ENCODE data around the gene SNRPE.
"Not testable (repeated sequence)": the region's sequence is repeated elsewhere in the genome, so short reads cannot be mapped to it uniquely, and the experiment has no call there.

The SNRPE gene

GRCh38 chr1:203861379-203862184 is at the start of gene SNRPE:
Gene SNRPE (plus strand): TSS chr1:203861599. CDS start chr1:203861660, 61 bp downstream.
- DNase-seq (ENCODE audit: low read depth, low spot score): peak; percentile 97

- no peak for DNase-seq (ENCODE audit: low read depth, low spot score)
Measured at GRCh38 chr1:203813581-203814341, 47.6 kb upstream of the SNRPE start.

DNA sequence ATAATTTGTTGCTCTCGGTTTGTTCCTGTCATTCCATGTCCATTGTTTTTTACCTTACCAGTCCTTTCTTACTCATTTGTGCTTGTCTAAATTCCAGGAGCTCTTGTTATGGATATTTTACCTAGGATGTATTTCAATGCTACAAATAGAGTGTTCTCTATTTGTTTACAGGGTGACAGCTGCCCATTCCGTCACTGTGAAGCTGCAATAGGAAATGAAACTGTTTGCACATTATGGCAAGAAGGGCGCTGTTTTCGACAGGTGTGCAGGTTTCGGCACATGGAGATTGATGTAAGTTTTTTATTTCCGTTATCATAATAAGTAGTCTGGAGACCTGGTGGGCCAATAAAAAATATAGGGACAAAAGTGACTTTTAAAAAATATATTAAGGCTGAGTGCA is 43.0 kb upstream of the SNRPE start:
- DNase-seq (ENCODE audit: low read depth, low spot score): no peak

DNA sequence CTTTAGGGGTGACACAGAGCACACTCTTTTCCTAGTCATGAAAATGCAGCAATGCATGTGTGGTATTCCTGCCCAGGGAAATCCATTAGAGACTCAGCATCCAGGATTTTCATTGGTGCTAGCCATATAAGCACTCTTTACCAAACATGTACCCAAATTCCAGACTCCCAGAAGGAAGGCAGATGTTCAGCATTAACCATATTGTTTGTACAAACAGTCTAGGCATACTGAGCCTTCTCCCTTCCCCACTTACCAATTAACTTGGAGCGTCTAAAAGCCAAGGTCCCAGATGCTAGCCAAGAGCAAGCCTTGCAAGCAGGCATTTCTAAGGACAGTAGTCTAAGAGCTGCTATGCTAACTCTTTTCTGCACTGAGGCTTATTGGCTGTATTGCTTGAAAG is 38.1 kb upstream of the SNRPE start:
- DNase-seq (ENCODE audit: low read depth, low spot score): no peak

- DNase-seq (ENCODE audit: low read depth, low spot score): no peak
Measured at GRCh38 chr1:203826175-203826574, 35.2 kb upstream of the SNRPE start.

DNA sequence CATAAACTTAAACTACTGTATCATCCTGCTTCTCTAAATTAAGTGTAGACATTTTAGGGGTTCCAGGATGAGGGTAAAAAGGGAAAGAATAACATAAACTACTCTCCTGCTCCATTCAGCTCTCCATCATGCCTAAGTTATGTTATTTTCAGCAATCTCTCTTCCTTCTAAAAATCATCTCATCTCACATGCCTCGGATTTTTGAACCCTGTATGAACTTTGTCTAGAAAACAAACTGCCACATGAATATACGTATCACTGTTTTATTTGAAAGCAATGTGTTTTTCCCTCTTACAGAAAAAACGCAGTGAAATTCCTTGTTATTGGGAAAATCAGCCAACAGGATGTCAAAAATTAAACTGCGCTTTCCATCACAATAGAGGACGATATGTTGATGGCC is 33.4 kb upstream of the SNRPE start:
- no peak for DNase-seq (ENCODE audit: low read depth, low spot score)

DNA sequence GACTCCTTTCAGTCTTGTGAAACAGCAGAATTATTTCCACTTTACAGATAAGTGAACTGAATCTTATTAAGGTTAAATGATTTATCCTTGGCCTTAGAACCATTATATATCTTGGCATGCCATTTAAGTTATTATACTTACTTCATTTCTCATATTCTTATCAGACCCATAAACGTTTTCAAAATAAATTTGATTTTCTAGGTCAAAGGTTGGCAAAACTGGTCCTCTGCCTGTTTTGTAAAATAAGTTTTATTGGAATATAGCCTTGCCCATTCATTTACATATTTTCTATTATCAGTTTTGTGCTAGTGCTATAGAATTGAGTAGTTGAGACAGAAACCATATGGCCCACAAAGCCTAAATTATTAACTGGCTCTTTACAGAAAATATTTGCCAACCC is 32.9 kb upstream of the SNRPE start:
- DNase-seq (ENCODE audit: low read depth, low spot score): no peak

DNA sequence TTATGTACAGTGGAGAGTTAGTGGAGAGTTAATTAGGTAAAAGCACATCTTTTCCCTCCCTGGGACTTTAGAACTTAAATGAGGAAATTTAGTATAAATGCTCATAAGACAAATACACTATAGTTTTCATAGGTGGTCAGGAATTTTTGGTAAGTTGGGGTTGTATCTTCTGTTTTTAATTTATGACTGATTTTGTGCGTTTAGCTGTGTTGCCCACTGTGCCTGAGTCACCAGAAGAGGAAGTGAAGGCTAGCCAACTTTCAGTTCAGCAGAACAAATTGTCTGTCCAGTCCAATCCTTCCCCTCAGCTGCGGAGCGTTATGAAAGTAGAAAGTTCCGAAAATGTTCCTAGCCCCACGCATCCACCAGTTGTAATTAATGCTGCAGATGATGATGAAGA is 32.2 kb upstream of the SNRPE start:
- not testable (repeated sequence) for DNase-seq (ENCODE audit: low read depth, low spot score)

DNA sequence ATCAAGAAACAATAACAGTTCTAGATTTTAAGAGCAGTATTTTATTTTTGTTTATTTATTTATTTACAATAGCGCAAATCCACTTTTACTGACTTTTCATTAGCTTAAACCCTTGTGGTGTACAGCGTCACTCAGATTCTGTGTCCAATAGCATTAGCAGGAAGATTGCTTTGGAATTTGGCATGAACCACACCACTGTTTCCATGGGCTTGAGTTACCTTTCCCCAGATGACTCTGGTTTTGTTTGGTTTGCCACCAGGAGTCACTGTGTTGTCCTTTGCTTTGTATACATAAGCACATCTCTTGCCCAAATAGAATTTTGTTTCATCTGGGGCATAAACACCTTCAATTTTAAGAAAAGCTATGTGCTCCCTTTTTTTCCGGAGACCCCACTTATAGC is 25.9 kb upstream of the SNRPE start:
- DNase-seq (ENCODE audit: low read depth, low spot score): no peak

- peak; percentile 83 for DNase-seq (ENCODE audit: low read depth, low spot score)
Measured at GRCh38 chr1:203839081-203839480, 22.3 kb upstream of the SNRPE start.

DNA sequence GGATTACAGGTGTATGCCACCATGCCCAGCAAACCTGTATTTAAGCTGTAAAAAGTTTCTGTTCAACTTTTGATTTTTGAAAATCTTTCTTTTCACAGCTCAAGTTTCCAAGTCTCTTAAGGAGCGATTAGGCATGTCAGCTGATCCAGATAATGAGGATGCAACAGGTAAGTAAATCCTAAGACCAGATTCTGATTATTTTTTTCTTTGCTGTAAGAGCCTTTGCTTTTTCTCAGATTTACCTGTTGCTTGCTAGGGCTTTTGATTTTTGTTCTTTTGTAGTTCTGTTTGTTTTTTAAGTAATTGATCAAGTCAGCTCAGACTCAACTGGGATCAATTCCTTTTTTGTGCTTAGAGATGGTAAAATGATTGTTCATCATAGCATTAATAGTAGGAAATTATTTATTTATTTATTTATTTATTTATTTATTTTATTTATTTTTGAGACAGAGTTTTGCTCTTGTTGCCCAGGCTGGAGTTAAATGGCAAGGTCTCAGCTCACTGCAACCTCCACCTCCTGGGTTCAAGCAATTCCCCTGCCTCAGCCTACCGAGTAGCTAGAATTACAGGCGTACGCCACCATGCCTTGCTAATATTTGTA is 21.1 kb upstream of the SNRPE start:
- DNase-seq (ENCODE audit: low read depth, low spot score): no peak

DNA sequence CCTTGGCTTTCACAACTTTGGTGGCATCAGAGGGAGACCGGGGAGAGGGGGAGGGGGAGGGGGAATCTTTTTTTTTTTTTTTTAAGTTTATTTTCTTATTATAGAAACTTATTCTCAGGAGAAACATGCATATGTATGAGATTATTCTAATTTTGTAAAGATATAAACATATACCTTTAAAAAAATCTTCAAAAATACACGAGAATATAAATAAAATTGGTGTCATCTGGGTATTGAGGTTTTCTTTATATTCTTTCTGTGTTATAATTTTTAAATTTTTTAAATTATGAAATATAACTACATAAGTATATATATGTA is 18.9 kb upstream of the SNRPE start:
- no peak for DNase-seq (ENCODE audit: low read depth, low spot score)

- DNase-seq (ENCODE audit: low read depth, low spot score): no peak
Measured at GRCh38 chr1:203843435-203843834, 18.0 kb upstream of the SNRPE start.

DNA sequence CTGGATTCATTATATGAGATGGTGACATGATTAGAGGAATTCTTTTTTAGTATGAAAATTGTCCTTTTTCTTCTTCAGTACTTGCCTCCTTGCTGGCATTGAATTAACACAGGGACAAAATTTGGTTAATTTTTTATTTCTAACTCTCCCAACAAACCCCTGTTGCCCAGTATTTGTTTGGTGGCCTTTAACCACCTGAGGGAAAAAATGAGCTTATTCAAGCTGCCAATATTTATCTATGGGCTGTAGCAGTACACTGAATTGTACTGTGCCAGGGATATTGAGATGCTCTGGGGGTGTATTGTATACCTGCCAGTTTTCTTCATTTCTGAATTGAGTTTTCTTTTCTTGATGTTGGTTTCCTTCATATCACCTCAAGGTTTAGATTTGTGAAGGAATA is 8.3 kb upstream of the SNRPE start:
- DNase-seq (ENCODE audit: low read depth, low spot score): not testable (repeated sequence)

GRCh38 chr1:203858055-203858454 is 3.3 kb upstream of the SNRPE start:
- no peak for DNase-seq (ENCODE audit: low read depth, low spot score)

GRCh38 chr1:203858975-203859374 is 2.4 kb upstream of the SNRPE start:
- no peak for DNase-seq (ENCODE audit: low read depth, low spot score)

DNA sequence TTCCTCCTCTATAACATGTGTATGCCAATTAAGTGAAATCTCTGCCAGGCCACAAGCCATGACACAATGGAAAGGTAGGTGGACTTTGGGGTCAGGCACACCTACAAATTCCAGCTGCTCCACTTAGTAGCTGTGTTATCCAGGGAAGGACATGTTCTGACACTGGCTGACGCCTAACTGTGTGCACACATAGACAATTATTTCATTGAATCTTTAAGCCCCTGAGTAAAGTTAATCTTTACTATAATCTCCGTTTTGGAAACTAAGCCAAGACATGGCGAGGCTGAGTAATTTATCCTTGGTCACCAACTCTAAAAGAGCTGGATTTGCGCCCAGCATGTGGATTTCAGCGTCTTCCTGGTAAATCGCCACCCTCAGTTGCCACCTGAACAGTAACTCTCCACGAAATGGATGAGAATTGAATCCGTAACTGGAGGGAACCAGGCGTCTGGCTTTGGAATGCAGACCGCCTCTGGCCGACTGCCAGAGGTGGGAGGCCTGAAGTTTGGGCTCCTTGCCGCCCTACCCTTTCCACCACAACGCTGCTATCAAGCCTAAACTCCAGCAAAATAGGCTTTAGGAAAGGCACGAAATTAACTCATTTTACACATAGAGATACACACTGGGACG is 888 bp upstream of the SNRPE start:
- DNase-seq (ENCODE audit: low read depth, low spot score): no peak

DNA sequence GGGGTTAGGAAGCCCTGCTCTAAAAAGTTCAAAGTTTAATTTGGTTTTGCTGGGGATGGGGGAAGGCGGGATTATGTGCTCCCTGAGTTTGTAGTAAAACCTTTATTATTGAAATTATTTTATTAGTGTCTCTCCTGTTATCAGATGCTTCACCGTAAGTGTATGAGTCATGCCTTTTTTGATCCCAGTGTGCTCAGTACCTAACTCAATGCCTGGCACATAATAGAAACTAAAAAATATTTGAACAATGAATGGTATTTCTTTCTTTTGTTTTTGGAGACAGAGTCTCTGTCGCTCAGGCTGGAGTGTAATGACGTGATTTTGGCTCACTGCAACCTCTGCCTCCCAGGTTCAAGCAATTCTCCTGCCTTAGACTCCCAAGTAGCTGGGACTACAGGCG is 6.4 kb downstream of the SNRPE start:
- no peak for DNase-seq (ENCODE audit: low read depth, low spot score)

GRCh38 chr1:203870245-203870644 is 8.8 kb downstream of the SNRPE start:
- DNase-seq (ENCODE audit: low read depth, low spot score): no peak

DNA sequence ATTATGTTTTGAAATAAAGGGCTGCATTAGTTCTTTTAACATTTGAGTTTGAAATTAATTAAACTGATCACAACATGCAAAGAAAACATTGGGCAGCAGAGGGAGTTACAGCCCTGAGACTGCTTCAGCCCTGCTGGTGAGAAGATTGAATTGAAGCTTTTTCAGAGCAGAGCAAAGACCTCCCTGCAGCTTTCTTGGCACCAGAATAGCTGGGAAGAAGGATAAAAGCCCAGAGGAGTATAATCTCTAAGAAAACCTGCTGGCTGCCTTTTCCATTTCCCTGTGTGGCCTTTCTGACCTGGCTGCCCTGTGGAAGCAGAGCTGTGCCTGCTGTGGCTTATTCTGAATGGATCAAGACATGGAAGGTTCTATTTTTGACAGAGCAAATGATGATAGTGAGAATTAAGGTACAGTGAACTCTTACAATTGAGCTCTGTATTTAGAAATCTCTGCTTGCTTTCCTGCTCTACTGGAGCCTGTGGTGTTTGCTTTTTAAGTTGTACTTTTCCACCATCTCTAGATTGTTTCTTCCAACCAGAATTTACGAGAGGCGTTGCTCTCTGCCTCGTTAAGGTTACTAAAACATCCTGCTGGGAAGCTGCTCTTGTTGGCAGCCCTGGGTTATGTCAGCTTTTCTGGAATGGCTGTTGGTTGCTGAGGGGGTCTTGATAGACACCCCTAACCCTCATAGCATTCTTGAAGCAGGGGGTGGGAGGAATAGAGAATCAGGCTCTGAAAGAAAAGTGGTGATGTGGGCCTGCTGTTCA is 9.9 kb downstream of the SNRPE start:
- peak; percentile 46 for DNase-seq (ENCODE audit: low read depth, low spot score)

DNA sequence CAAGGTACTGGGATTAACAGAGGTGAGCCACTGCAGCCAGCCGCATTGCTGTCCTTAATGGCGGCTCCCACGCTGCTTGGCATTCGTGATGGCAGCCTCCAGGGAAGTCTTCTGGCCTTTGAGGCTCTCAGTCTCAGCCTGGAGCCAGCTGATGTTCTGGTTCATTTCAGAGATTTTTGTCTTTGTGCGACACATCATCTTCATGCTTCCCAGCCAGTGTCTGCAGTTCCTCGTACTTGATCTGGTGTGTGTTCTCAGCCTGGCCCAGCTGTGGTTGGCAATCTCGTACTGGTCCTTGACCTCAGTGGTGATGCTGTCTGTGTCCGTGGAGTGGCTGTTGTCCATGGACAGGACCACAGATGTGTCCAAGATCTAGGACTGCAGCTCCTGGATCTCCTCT is 11.7 kb downstream of the SNRPE start:
- no peak for DNase-seq (ENCODE audit: low read depth, low spot score)

GRCh38 chr1:203878422-203878821 is 17.0 kb downstream of the SNRPE start:
- DNase-seq (ENCODE audit: low read depth, low spot score): no peak
